GM12878 (cell line): Measurements from ENCODE around the gene HELZ.

Source experiments
- CHD2 ChIP-seq: IDR thresholded peaks from 2 replicates; pipeline ENCODE4 v1.6.1; 2011; ENCODE audit warnings: low read depth, low read length, improper control_type of control experiment, borderline replicate concordance
- CTCF ChIP-seq, 3 experiments: IDR thresholded peaks in 2 of 3; conservative IDR thresholded peaks in 1 of 3; 2 replicates each; pipeline ENCODE4 v1.5.1; 2011; ENCODE audit warnings: low read depth in 3 of 3, low read length in 3 of 3, mild to moderate bottlenecking in 3 of 3, control low read depth in 2 of 3, moderate library complexity in 2 of 3, inconsistent platforms in 1 of 3, mixed read lengths in 1 of 3; ENCODE audit not compliant: control insufficient read depth in 2 of 3, insufficient read depth in 1 of 3; ENCODE audit errors: extremely low read depth in 1 of 3
- EGR1 ChIP-seq, 2 experiments: IDR thresholded peaks; 1 replicate in 1 of 2; 2 replicates in 1 of 2; pipeline ENCODE4 v1.6.1; 2011 to 2012; ENCODE audit warnings: low read depth in 2 of 2, low read length in 2 of 2, borderline replicate concordance in 1 of 2, mild to moderate bottlenecking in 1 of 2, moderate library complexity in 1 of 2
- ELK1 ChIP-seq: IDR thresholded peaks from 2 replicates; pipeline ENCODE4 v1.6.1; 2012; ENCODE audit warnings: low read depth, low read length, improper control_type of control experiment
- EZH2 ChIP-seq: IDR thresholded peaks from 2 replicates; pipeline ENCODE4 v1.6.1; 2012; ENCODE audit warnings: low read depth, mild to moderate bottlenecking, control low read depth, inconsistent platforms, low read length, borderline replicate concordance; ENCODE audit not compliant: control insufficient read depth
- GABPA ChIP-seq: IDR thresholded peaks from 2 replicates; pipeline ENCODE4 v1.6.1; 2014; ENCODE audit warnings: antibody characterized with exemption, low read depth, mild to moderate bottlenecking, inconsistent platforms
- JUNB ChIP-seq: IDR thresholded peaks from 2 replicates; pipeline ENCODE4 v1.6.1; 2016; ENCODE audit warnings: antibody characterized with exemption, mild to moderate bottlenecking
- MYC ChIP-seq: IDR thresholded peaks from 2 replicates; pipeline ENCODE4 v1.6.1; 2011; ENCODE audit warnings: mild to moderate bottlenecking, low read length, moderate library complexity, inconsistent platforms; ENCODE audit not compliant: insufficient read depth, insufficient replicate concordance, insufficient read length, severe bottlenecking
- NRF1 ChIP-seq: conservative IDR thresholded peaks from 2 replicates; pipeline ENCODE4 v1.6.1; 2011; ENCODE audit warnings: mild to moderate bottlenecking, low read depth, low read length, improper control_type of control experiment
- POLR2A ChIP-seq: IDR thresholded peaks from 2 replicates; pipeline ENCODE4 v1.6.1; 2011; ENCODE audit warnings: low read depth, mild to moderate bottlenecking, low read length
- RCOR1 ChIP-seq: conservative IDR thresholded peaks from 2 replicates; pipeline ENCODE4 v1.6.1; 2012; ENCODE audit warnings: low read depth, low read length, improper control_type of control experiment
- SUZ12 ChIP-seq: fragments of 200-600 bp; sonication (generic); IDR thresholded peaks from one replicate; pipeline ENCODE4 v1.6.1; 2018; ENCODE audit warnings: antibody characterized with exemption, mild to moderate bottlenecking; ENCODE audit not compliant: unreplicated experiment
- TCF12 ChIP-seq: IDR thresholded peaks from 2 replicates; pipeline ENCODE4 v1.6.1; 2011; ENCODE audit warnings: low read depth, mild to moderate bottlenecking, low read length

- TF ChIP-seq CTCF (IDR thresholded peaks at IDR 0.05 in 2 of 3, conservative IDR thresholded peaks at IDR 0.05 in 1 of 3; ENCODE audit: control insufficient read depth in 2 of 3, extremely low read depth in 1 of 3, insufficient read depth in 1 of 3, low read depth in 3 of 3, low read length in 3 of 3), result no peak
- no peak for TF ChIP-seq POLR2A
- TF ChIP-seq MYC, result no peak
- no peak for TF ChIP-seq RCOR1
- TF ChIP-seq EZH2, result no peak
- no peak for TF ChIP-seq GABPA
- TF ChIP-seq NRF1, result no peak
- TF ChIP-seq CHD2, result no peak
- no peak for TF ChIP-seq ELK1
- no peak for TF ChIP-seq EGR1 (IDR thresholded peaks at IDR 0.05; ENCODE audit: borderline replicate concordance in 1 of 2, low read depth in 2 of 2, low read length in 2 of 2)
- no peak for TF ChIP-seq JUNB
- TF ChIP-seq SUZ12, result no peak
- TF ChIP-seq TCF12, result no peak
Observed at GRCh38 chr17:67274466-67274865, 29.5 kb upstream of the HELZ start.
